Thyroid gland (tissue), 4 donors: Measurements from ENCODE around the gene ANKRD6. TPM values are rescaled to one million over a fixed set of nuclear protein-coding genes. Genes with fewer than 3 reads are reported as not detected.

ENCODE experiments used
- DNase-seq, 2 donors: peaks; one replicate each; pipeline ENCODE4 v3.0.0-alpha.2; 2019
- H3K27ac ChIP-seq, 3 donors: fragments of 200-600 bp; sonication (generic); 1 replicate in 2 of 3; 2 replicates in 1 of 3; pipeline ENCODE4 v1.5.1; 2016 to 2019; ENCODE audit warnings: mild to moderate bottlenecking in 1 of 3, moderate library complexity in 1 of 3
- H3K27me3 ChIP-seq: fragments of 200-600 bp; sonication (generic); one replicate; pipeline ENCODE4 v1.5.1; 2019
- H3K36me3 ChIP-seq, 2 donors: fragments of 200-600 bp; sonication (generic); one replicate each; pipeline ENCODE4 v1.5.1; 2016 to 2019
- H3K4me1 ChIP-seq, 2 donors: fragments of 200-600 bp; sonication (generic); one replicate each; pipeline ENCODE4 v1.5.1; 2017 to 2019
- H3K4me3 ChIP-seq, 3 donors: fragments of 200-600 bp; sonication (generic); replicated peaks in 1 of 3; 1 replicate in 2 of 3; 2 replicates in 1 of 3; pipeline ENCODE4 v1.5.1; 2016; ENCODE audit warnings: mild to moderate bottlenecking in 1 of 3
- H3K9me3 ChIP-seq: fragments of 200-600 bp; sonication (generic); one replicate; pipeline ENCODE4 v1.5.1; 2017
- CTCF ChIP-seq, 6 experiments: fragments of 200-600 bp in 3 of 6; fragments of 450-650 bp in 3 of 6; sonication (generic) in 3 of 6; IDR thresholded peaks; one replicate each; pipeline ENCODE4 v1.5.1; 2016 to 2019; ENCODE audit warnings: antibody characterized with exemption in 6 of 6, mild to moderate bottlenecking in 2 of 6, inconsistent platforms in 1 of 6, moderate library complexity in 1 of 6
- POLR2A ChIP-seq, 2 donors: fragments of 450-650 bp; IDR thresholded peaks; one replicate each; pipeline ENCODE4 v1.6.1; 2017; ENCODE audit warnings: antibody characterized with exemption in 2 of 2, mild to moderate bottlenecking in 2 of 2, moderate library complexity in 1 of 2
- WGBS, 2 donors: methylation state at CpG; one replicate each; pipeline ENCODE4 v1.1.5; 2017; 5-methylcytosine and 5-hydroxymethylcytosine counted together
- intact Hi-C: fragments of 100-400 bp; cut with DNase I; formaldehyde crosslinking; loops from one replicate; pipeline ENCODE4 v1.15.1; 2023
- total RNA-seq, 4 donors: library from RNA; depleted of rRNA; stranded (reverse); fragments of >200 nt; gene quantifications; one replicate each; pipeline ENCODE4 v1.2.3, GENCODE V29; 2016

Gene ANKRD6
- total RNA-seq, 4 donors from 2014 or later: 18.2 to 50.6 (median 20.6) TPM

- H3K4me3 ChIP-seq: no peak overlapping the region
- no peak for TF ChIP-seq CTCF (IDR thresholded peaks at IDR 0.05)
- no peak for TF ChIP-seq POLR2A (IDR thresholded peaks at IDR 0.05)
- intact Hi-C loops: no loop called here
These were observed 134.1 kb downstream of the ANKRD6 start for GRCh38 chr6:89566930-89567629.

GRCh38 chr6:89567630-89568390, 134.9 kb downstream of the ANKRD6 start:
- Histone ChIP-seq H3K27me3 (no peaks in the 10 kb centered on the region), H3K4me1 (peaks cover 0 to 16% of the 10 kb centered on the region in 2 donors), H3K27ac (no peak overlapping the region), H3K36me3 (no peaks in the 10 kb centered on the region), H3K9me3 (no peaks in the 10 kb centered on the region), H3K4me3 (no peak overlapping the region)
- TF ChIP-seq POLR2A (IDR thresholded peaks at IDR 0.05): no peak
- TF ChIP-seq CTCF (IDR thresholded peaks at IDR 0.05): no peak
- 54 to 55% methylated on average over 6 of the region's 6 CpGs for WGBS, 2 donors
- intact Hi-C loops: no loop called here
- no peak for DNase-seq

More at GRCh38 chr6:89566930-89567629, 134.1 kb downstream of the ANKRD6 start:
- 87 to 93% methylated on average over 16 of the region's 16 CpGs for WGBS, 2 donors
- no peak overlapping the region for H3K27ac ChIP-seq
- DNase-seq: no peak
- peaks cover 0 to 16% of the 10 kb centered on the region in 2 donors for H3K4me1 ChIP-seq
- H3K36me3 ChIP-seq: no peaks in the 10 kb centered on the region
- no peaks in the 10 kb centered on the region for H3K27me3 ChIP-seq
- no peaks in the 10 kb centered on the region for H3K9me3 ChIP-seq

GRCh38 chr6:89574910-89575561, 142.1 kb downstream of the ANKRD6 start:
- intact Hi-C loops: no loop called here

GRCh38 chr6:89575562-89575960, 142.6 kb downstream of the ANKRD6 start:
- H3K9me3 ChIP-seq: no peaks in the 10 kb centered on the region
- WGBS, 2 donors: 77 to 94% methylated on average over 2 of the region's 2 CpGs
- TF ChIP-seq CTCF (IDR thresholded peaks at IDR 0.05) (no peak), POLR2A (IDR thresholded peaks at IDR 0.05) (no peak)
- H3K36me3 ChIP-seq: no peaks in the 10 kb centered on the region
- no peak for DNase-seq
- no peak overlapping the region for H3K4me3 ChIP-seq
- intact Hi-C loops: no loop called here
- no peak overlapping the region for H3K27ac ChIP-seq
- no peaks in the 10 kb centered on the region for H3K27me3 ChIP-seq
- no peaks in the 10 kb centered on the region for H3K4me1 ChIP-seq

More at GRCh38 chr6:89574910-89575561, 142.1 kb downstream of the ANKRD6 start:
- DNase-seq: no peak
- Histone ChIP-seq H3K27ac (no peak overlapping the region), H3K27me3 (no peaks in the 10 kb centered on the region), H3K36me3 (no peaks in the 10 kb centered on the region), H3K9me3 (no peaks in the 10 kb centered on the region), H3K4me3 (no peak overlapping the region), H3K4me1 (no peaks in the 10 kb centered on the region)
- TF ChIP-seq POLR2A (IDR thresholded peaks at IDR 0.05): no peak
- TF ChIP-seq CTCF (IDR thresholded peaks at IDR 0.05): no peak
- 67 to 76% methylated on average over 2 of the region's 2 CpGs for WGBS, 2 donors
